SK-N-SH (cell line): Measurements from ENCODE around the gene UGT2A3. TPM values are rescaled to one million over a fixed set of nuclear protein-coding genes. Genes with fewer than 3 reads are reported as not detected.
A peak's percentile ranks its signal among the peaks of the same experiment; 100 is the strongest.

Source experiments
- CTCF ChIA-PET: fragments of 300-600, 350-600 bp; formaldehyde crosslinking; extraction: SDS; loops from one replicate; lab custom pipeline; 2021; lab: Yijun Ruan, JAX
- POLR2A ChIA-PET: fragments of 350-600 bp; sonication (Branson Sonifier 250); formaldehyde crosslinking; extraction: SDS; loops from one replicate; lab custom pipeline; 2020; ENCODE audit warnings: antibody characterized with exemption, inconsistent platforms; lab: Yijun Ruan, JAX
- DNase-seq: peaks from one replicate; pipeline ENCODE4 v3.0.0; 2012
- H2AFZ ChIP-seq: fragments of 200-600 bp; sonication (generic); 2 replicates; pipeline ENCODE4 v1.8.1; 2016; ENCODE audit warnings: antibody characterized with exemption, mild to moderate bottlenecking, low read depth
- H3F3A ChIP-seq: fragments of 200-600 bp; sonication (generic); replicated peaks from 2 replicates; pipeline ENCODE3; 2016; ENCODE audit warnings: antibody characterized with exemption, mild to moderate bottlenecking; ENCODE audit not compliant: insufficient read depth
- H3K27ac ChIP-seq, 2 experiments: fragments of 200-500 bp in 1 of 2; fragments of 200-600 bp in 1 of 2; sonication (Bioruptor generic) in 1 of 2; sonication (generic), shearing (Covaris generic) in 1 of 2; 2 replicates each; pipeline versions ENCODE4 v1.5.1 to v1.6.1; 2014 to 2016; ENCODE audit warnings: low read depth in 2 of 2, inconsistent platforms in 1 of 2, low read length in 1 of 2, mild to moderate bottlenecking in 1 of 2, mixed read lengths in 1 of 2
- H3K27me3 ChIP-seq: fragments of 200-600 bp; sonication (generic), shearing (Covaris generic); 2 replicates; pipeline ENCODE4 v1.6.1; 2016; ENCODE audit warnings: mixed run types; ENCODE audit not compliant: insufficient read depth
- H3K36me3 ChIP-seq, 2 experiments: fragments of 200-500 bp in 1 of 2; fragments of 200-600 bp in 1 of 2; sonication (Bioruptor generic) in 1 of 2; sonication (generic) in 1 of 2; replicated peaks in 1 of 2; 2 replicates each; pipeline versions ENCODE3 to v1.5.1; 2014 to 2016; ENCODE audit warnings: low read length in 1 of 2, mild to moderate bottlenecking in 1 of 2; ENCODE audit not compliant: insufficient read depth in 2 of 2, control insufficient read depth in 1 of 2
- H3K4me1 ChIP-seq, 2 experiments: fragments of 200-500 bp in 1 of 2; fragments of 200-600 bp in 1 of 2; sonication (Bioruptor generic) in 1 of 2; sonication (generic), shearing (Covaris generic) in 1 of 2; 2 replicates each; pipeline versions ENCODE4 v1.5.1 to v1.6.1; 2014 to 2016; ENCODE audit warnings: low read depth in 1 of 2, low read length in 1 of 2, mixed run types in 1 of 2; ENCODE audit not compliant: insufficient read depth in 2 of 2, control insufficient read depth in 1 of 2
- H3K4me2 ChIP-seq: fragments of 200-600 bp; sonication (generic), shearing (Covaris generic); 2 replicates; pipeline ENCODE4 v1.6.1; 2017; ENCODE audit warnings: mixed run types
- H3K4me3 ChIP-seq, 2 experiments: fragments of 200-500 bp in 1 of 2; fragments of 200-600 bp in 1 of 2; sonication (Bioruptor generic) in 1 of 2; sonication (generic), shearing (Covaris generic) in 1 of 2; 2 replicates each; pipeline versions ENCODE4 v1.5.1 to v1.8.1; 2014 to 2016; ENCODE audit warnings: low read depth in 2 of 2, inconsistent platforms in 1 of 2, low read length in 1 of 2, mild to moderate bottlenecking in 1 of 2, mixed read lengths in 1 of 2, moderate library complexity in 1 of 2
- H3K79me2 ChIP-seq: fragments of 200-600 bp; sonication (generic); 2 replicates; pipeline ENCODE4 v1.8.1; 2017; ENCODE audit warnings: mild to moderate bottlenecking; ENCODE audit not compliant: insufficient read depth
- H3K9ac ChIP-seq: fragments of 200-600 bp; sonication (generic); 2 replicates; pipeline ENCODE4 v1.6.1; 2017; ENCODE audit warnings: mixed run types
- H3K9me2 ChIP-seq: fragments of 200-600 bp; sonication (generic); 2 replicates; pipeline ENCODE4 v1.6.1; 2017; ENCODE audit warnings: mixed run types
- H3K9me3 ChIP-seq: fragments of 200-600 bp; sonication (generic); 2 replicates; pipeline ENCODE4 v1.6.1; 2017; ENCODE audit warnings: mixed run types, mild to moderate bottlenecking, moderate library complexity
- H4K20me1 ChIP-seq: fragments of 200-600 bp; sonication (generic); 2 replicates; pipeline ENCODE4 v1.6.1; 2017; ENCODE audit warnings: mild to moderate bottlenecking, mixed run types; ENCODE audit not compliant: insufficient read depth
- CHD2 ChIP-seq: fragments of 150-350 bp; IDR thresholded peaks from 2 replicates; pipeline ENCODE4 v1.6.1; 2018; ENCODE audit warnings: low read length; ENCODE audit not compliant: partially characterized antibody
- CTCF ChIP-seq: fragments of 200-600 bp; sonication (generic); IDR thresholded peaks from 2 replicates; pipeline ENCODE4 v1.6.1; 2017; ENCODE audit warnings: antibody characterized with exemption, mild to moderate bottlenecking, moderate library complexity
- FOXM1 ChIP-seq: IDR thresholded peaks from 2 replicates; pipeline ENCODE4 v1.4.0; 2012; ENCODE audit warnings: low read depth, mild to moderate bottlenecking
- GABPA ChIP-seq: IDR thresholded peaks from 2 replicates; pipeline ENCODE4 v1.4.0; 2012; ENCODE audit warnings: low read depth, mild to moderate bottlenecking
- GATA2 ChIP-seq: sonication (generic); formaldehyde crosslinking; IDR thresholded peaks from 2 replicates; pipeline ENCODE4 v1.5.0; 2020; ENCODE audit warnings: mild to moderate bottlenecking, missing genetic modification reagents
- JUND ChIP-seq: IDR thresholded peaks from 2 replicates; pipeline ENCODE4 v1.4.0; 2012
- MXI1 ChIP-seq: IDR thresholded peaks from 2 replicates; pipeline ENCODE4 v1.6.1; 2012; ENCODE audit warnings: mild to moderate bottlenecking, low read depth, low read length, improper control_type of control experiment
- RCOR1 ChIP-seq: fragments of 150-350 bp; IDR thresholded peaks from 2 replicates; pipeline ENCODE4 v1.6.1; 2017; ENCODE audit warnings: antibody characterized with exemption, low read length
- REST ChIP-seq: IDR thresholded peaks from 2 replicates; pipeline ENCODE4 v1.6.1; 2012; ENCODE audit warnings: mild to moderate bottlenecking, low read depth, low read length, moderate library complexity
- SMC3 ChIP-seq: IDR thresholded peaks from 2 replicates; pipeline ENCODE4 v1.6.1; 2012; ENCODE audit warnings: low read depth, low read length, improper control_type of control experiment
- ZBTB33 ChIP-seq: IDR thresholded peaks from 2 replicates; pipeline ENCODE4 v1.4.0; 2012; ENCODE audit warnings: low read depth, borderline replicate concordance
- WGBS: methylation state at CpG from one replicate; pipeline ENCODE4 v1.1.6; 2017; ENCODE audit warnings: low lambda C conversion rate; 5-methylcytosine and 5-hydroxymethylcytosine counted together
- polyA plus RNA-seq, 3 experiments: library from polyadenylated mRNA; depleted of rRNA; stranded (reverse); fragments of >200 nt; gene quantifications; 2 replicates each; pipeline ENCODE4 v1.2.3, GENCODE V29; 2012
- TF ChIP-seq, protein P1 (sequence below): fragments of 150-350 bp; IDR thresholded peaks from 2 replicates; pipeline ENCODE4 v1.6.1; 2017; ENCODE audit warnings: antibody characterized with exemption, low read length, low read depth, borderline replicate concordance

The UGT2A3 gene
- polyA plus RNA-seq, 1 of the 3 experiments (the other 2 are of a cell fraction) = not detected

DNA sequence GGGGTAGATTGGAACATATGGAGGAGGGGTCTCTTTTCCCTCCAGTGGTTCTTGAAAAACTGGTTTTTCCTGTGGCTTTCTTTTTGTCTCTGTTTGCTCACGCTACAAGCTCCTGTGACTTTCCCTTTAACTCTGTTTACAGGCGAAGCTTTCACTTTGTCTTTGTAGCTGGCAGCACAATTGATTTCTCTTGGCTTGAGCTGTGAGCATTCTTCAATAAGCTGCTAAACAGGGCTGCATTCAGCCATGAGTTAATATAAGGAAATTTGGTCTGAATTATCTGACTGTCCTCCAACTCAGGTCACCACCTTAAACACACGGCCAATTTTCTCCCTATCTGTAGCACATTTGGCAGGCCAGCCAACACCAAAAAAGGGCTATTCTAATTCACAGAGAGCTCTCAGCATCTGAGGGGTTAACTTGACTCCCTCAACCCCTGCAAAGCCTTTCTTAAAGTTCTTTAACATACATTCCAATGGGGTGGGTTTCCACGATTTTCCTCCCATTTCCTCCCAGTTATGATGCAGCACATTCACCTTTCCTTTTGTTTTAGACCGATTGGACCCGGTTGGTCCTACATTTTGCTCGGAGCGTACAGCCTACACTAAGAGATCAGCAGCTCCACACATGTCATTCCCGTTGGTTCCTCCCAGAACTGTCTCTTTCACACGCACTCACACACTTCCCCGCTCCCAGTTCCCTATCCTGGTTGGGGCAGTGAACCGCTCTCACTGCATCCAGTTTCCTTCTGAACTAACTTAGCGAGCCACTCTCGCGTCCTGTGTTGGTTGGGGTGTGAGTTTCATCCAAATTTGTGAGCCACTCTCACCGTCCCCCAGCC, 45.4 kb downstream of the UGT2A3 start:
- Histone ChIP-seq H3F3A (no peaks in the 10 kb centered on the region), H3K4me1 (no peaks in the 10 kb centered on the region), H4K20me1 (no peaks in the 10 kb centered on the region), H3K4me2 (peak overlapping the region; percentile 72), H3K9me3 (no peaks in the 10 kb centered on the region), H3K9me2 (no peaks in the 10 kb centered on the region), H3K27ac (no peak overlapping the region), H3K4me3 (peak overlapping the region; percentile 12 to 54; a peak in 3 of 4 replicates), H3K79me2 (no peaks in the 10 kb centered on the region), H3K36me3 (no peaks in the 10 kb centered on the region), H3K27me3 (peaks cover 36% of the 10 kb centered on the region; the same call in 1 of the 2 replicates), H2AFZ (peak overlapping the region; percentile 30; the same call in 1 of the 2 replicates), H3K9ac (no peak overlapping the region)
- CTCF ChIA-PET = no interaction called here
- POLR2A ChIA-PET = no interaction called here
- 5% methylated on average over 16 of the region's 16 CpGs for WGBS
- no peak for DNase-seq
- TF ChIP-seq REST (no peak), CTCF (no peak), JUND (no peak), CHD2 (no peak), GABPA (no peak), FOXM1 (no peak), SMC3 (no peak), RCOR1 (no peak), MXI1 (no peak), GATA2 (CRISPR knock-in tag) (no peak), ZBTB33 (no peak)
- TF ChIP-seq, protein P1, sequence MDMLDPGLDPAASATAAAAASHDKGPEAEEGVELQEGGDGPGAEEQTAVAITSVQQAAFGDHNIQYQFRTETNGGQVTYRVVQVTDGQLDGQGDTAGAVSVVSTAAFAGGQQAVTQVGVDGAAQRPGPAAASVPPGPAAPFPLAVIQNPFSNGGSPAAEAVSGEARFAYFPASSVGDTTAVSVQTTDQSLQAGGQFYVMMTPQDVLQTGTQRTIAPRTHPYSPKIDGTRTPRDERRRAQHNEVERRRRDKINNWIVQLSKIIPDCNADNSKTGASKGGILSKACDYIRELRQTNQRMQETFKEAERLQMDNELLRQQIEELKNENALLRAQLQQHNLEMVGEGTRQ = no peak
